OCI-M1 (cell line): ENCODE measurements around the gene AEBP1.

ENCODE experiments used
- DNase-seq: peaks from one replicate; lab custom pipeline; 2025; lab: John Stamatoyannopoulos, UW

Gene AEBP1

GRCh38 chr7:44155191-44156185, 51.3 kb downstream of the AEBP1 start:
- DNase-seq, result no peak

GRCh38 chr7:44156453-44157010, 52.4 kb downstream of the AEBP1 start:
- DNase-seq, result no peak

GRCh38 chr7:44157116-44158080, 53.3 kb downstream of the AEBP1 start:
- no peak for DNase-seq

GRCh38 chr7:44158096-44158872, 54.1 kb downstream of the AEBP1 start:
- no peak for DNase-seq

GRCh38 chr7:44158873-44159631, 54.9 kb downstream of the AEBP1 start:
- no peak for DNase-seq

GRCh38 chr7:44159824-44160630, 55.9 kb downstream of the AEBP1 start:
- DNase-seq, result no peak

- DNase-seq, result no peak
Observed at GRCh38 chr7:44161371-44161770, 57.2 kb downstream of the AEBP1 start.

- DNase-seq, result no peak
Observed at GRCh38 chr7:44162179-44162578, 58.0 kb downstream of the AEBP1 start.

- DNase-seq, result no peak
Observed at GRCh38 chr7:44162785-44163395, 58.7 kb downstream of the AEBP1 start.

- no peak for DNase-seq
Observed at GRCh38 chr7:44163591-44163990, 59.4 kb downstream of the AEBP1 start.
